K562 (cell line): Measurements from ENCODE around the gene HGD. TPM values are rescaled to one million over a fixed set of nuclear protein-coding genes. Genes with fewer than 3 reads are reported as not detected.
A peak's percentile ranks its signal among the peaks of the same experiment; 100 is the strongest.

ENCODE experiments used
- BCL6 ChIP-seq: fragments of 250-450 bp; sonication (Bioruptor Pico); IDR thresholded peaks from 2 replicates; pipeline ENCODE4 v1.4.0; 2020
- BMI1 ChIP-seq: fragments of 150-350 bp; IDR thresholded peaks from 2 replicates; pipeline ENCODE4 v1.6.1; 2014; ENCODE audit warnings: low read length
- CXXC5 ChIP-seq: fragments of 250-450 bp; sonication (Bioruptor Pico); IDR thresholded peaks from 2 replicates; pipeline ENCODE4 v1.8.0; 2022; ENCODE audit warnings: inconsistent platforms, mild to moderate bottlenecking, moderate library complexity
- ETV6 ChIP-seq, 3 experiments: fragments of 150-350 bp in 1 of 3; sonication (generic) in 1 of 3; formaldehyde crosslinking in 1 of 3; IDR thresholded peaks; 2 replicates each; pipeline versions ENCODE4 v1.6.1 to v1.8.0; 2014 to 2022; ENCODE audit warnings: borderline replicate concordance in 2 of 3, low read depth in 2 of 3, antibody characterized with exemption in 1 of 3, low read length in 1 of 3, mild to moderate bottlenecking in 1 of 3, missing genetic modification reagents in 1 of 3
- NCOA1 ChIP-seq: fragments of 450-650 bp; IDR thresholded peaks from 2 replicates; pipeline ENCODE4 v1.6.1; 2016; ENCODE audit warnings: low read depth
- NEUROD1 ChIP-seq: fragments of 150-350 bp; IDR thresholded peaks from 2 replicates; pipeline ENCODE4 v1.6.1; 2014; ENCODE audit warnings: borderline replicate concordance, low read length, low read depth; ENCODE audit not compliant: partially characterized antibody
- NR2C2 ChIP-seq, 2 experiments: fragments of 200-800 bp in 1 of 2; sonication (Bioruptor generic) in 1 of 2; sonication (generic) in 1 of 2; formaldehyde crosslinking in 1 of 2; IDR thresholded peaks; 2 replicates each; pipeline versions ENCODE4 v1.6.1 to v1.8.0; 2016 to 2022; ENCODE audit warnings: mild to moderate bottlenecking in 1 of 2, missing compliant biosample characterization in 1 of 2, missing genetic modification characterization in 1 of 2, missing genetic modification reagents in 1 of 2
- PHF21A ChIP-seq: fragments of 450-650 bp; IDR thresholded peaks from 2 replicates; pipeline ENCODE4 v1.6.1; 2017; ENCODE audit warnings: low read depth, borderline replicate concordance
- POLR2AphosphoS2 ChIP-seq: IDR thresholded peaks from 2 replicates; pipeline ENCODE4 v1.6.1; 2012; ENCODE audit warnings: low read length, improper control_type of control experiment
- POLR2H ChIP-seq: IDR thresholded peaks from 2 replicates; pipeline ENCODE4 v1.6.1; 2016; ENCODE audit warnings: missing genetic modification characterization, low read depth, mild to moderate bottlenecking, control low read depth, missing compliant biosample characterization, moderate library complexity
- SAP30 ChIP-seq: fragments of 200-600 bp; sonication (generic); IDR thresholded peaks from 2 replicates; pipeline ENCODE4 v1.6.1; 2012; ENCODE audit warnings: borderline replicate concordance, low read depth, mild to moderate bottlenecking, moderate library complexity, low read length, control low read depth, inconsistent platforms; ENCODE audit not compliant: insufficient read depth, poor library complexity, severe bottlenecking
- XRCC5 ChIP-seq: fragments of 200-400 bp; formaldehyde crosslinking; IDR thresholded peaks from 2 replicates; pipeline ENCODE4 v1.6.1; 2017; ENCODE audit warnings: low read depth, mild to moderate bottlenecking, low read length
- ZNF224 ChIP-seq: sonication (generic); formaldehyde crosslinking; IDR thresholded peaks from 2 replicates; pipeline ENCODE4 v1.8.0; 2022; ENCODE audit warnings: mild to moderate bottlenecking, missing genetic modification reagents
- ZNF232 ChIP-seq: sonication (generic); formaldehyde crosslinking; IDR thresholded peaks from 2 replicates; pipeline ENCODE4 v1.8.0; 2022; ENCODE audit warnings: mild to moderate bottlenecking, missing genetic modification reagents
- polyA plus RNA-seq, 8 experiments: library from polyadenylated mRNA; depleted of rRNA in 4 of 8; stranded (reverse) in 5 of 8; unstranded in 3 of 8; fragments of >200 nt; fragmentation: Nextera tagmentation in 2 of 8; fragmentation: Illumina TruSeq in 1 of 8; extraction: Ambion mirVana in 2 of 8; extraction: Trizol in 1 of 8; gene quantifications; 2 replicates each; pipeline versions ENCODE4 v1.2.1 to v1.2.3, GENCODE V29; 2011 to 2014; ENCODE audit warnings: inconsistent platforms in 1 of 8, missing spikeins in 1 of 8
- total RNA-seq, 7 experiments: library from RNA; depleted of rRNA in 6 of 7; stranded (reverse); fragments of >200 nt in 6 of 7; fragmentation: Illumina TruSeq in 2 of 7; extraction: Trizol in 2 of 7; gene quantifications; 2 replicates each; pipeline versions ENCODE4 v1.2.1 to v1.2.3, GENCODE V29; 2011 to 2021; ENCODE audit warnings: low replicate concordance in 1 of 7
- TF ChIP-seq, protein P1 (sequence below): IDR thresholded peaks from 2 replicates; pipeline ENCODE4 v1.6.1; 2016; ENCODE audit warnings: missing genetic modification characterization, missing compliant biosample characterization
- TF ChIP-seq, protein P2 (sequence below), 2 experiments: fragments of 450-650 bp in 1 of 2; sonication (generic) in 1 of 2; formaldehyde crosslinking in 1 of 2; IDR thresholded peaks; 2 replicates each; pipeline versions ENCODE4 v1.7.1 to v1.9.0; 2016 to 2022; ENCODE audit warnings: inconsistent platforms in 1 of 2, mild to moderate bottlenecking in 1 of 2, missing genetic modification reagents in 1 of 2

HGD gene
- total and polyA plus RNA-seq, 9 of the 15 experiments (the other 6 are each of a cell fraction or from before 2014, with no cell fraction given): 0.08 to 0.25 (median 0.17) TPM; not detected in 4

DNA sequence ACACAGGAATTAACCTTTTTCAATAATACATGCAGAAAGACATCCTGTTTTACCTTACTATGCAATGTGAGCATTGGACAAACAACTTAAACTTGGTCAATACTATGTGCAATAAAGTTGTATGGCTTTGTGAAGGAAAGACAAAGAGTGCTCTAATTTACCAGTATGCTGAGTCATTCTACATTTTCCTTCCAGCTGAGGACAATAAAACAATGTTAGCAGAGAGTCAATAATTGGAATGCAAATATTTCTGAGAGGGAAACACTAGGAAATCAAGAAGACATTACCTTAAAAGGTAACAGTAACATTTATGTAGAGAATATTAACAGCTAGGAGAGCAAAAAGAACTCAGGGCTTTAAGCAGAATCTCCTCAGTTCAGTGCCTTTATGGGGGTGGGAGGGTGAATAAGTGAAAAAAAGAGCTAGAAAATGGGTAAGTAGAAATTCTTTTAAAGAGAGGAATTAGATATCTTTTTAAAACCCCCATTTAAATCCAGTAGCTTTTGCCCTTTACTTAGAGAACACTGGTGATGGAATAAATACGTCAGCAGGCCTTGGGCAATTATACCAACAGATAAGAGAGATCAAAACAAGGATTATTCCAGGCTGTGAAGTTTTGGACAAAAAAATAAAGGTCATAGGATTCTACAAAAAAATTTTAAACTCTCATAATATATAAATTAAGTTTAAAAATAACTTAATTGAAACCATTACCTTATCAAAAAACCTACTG lies 11.6 kb upstream of the HGD start (continued):
- TF ChIP-seq NEUROD1 (no peak), BCL6 (no peak), PHF21A (no peak), NR2C2 (CRISPR knock-in tag; IDR thresholded peaks at IDR 0.05) (no peak), NR2C2 (tag; IDR thresholded peaks at IDR 0.05) (no peak), ZNF224 (no peak), NCOA1 (no peak), POLR2AphosphoS2 (no peak), ETV6 (IDR thresholded peaks at IDR 0.05; ENCODE audit: borderline replicate concordance in 1 of 2, low read depth in 2 of 2, low read length in 1 of 2) (no peak), ETV6 (CRISPR knock-in tag; IDR thresholded peaks at IDR 0.05; ENCODE audit: borderline replicate concordance) (no peak), XRCC5 (no peak), CXXC5 (CRISPR knock-in tag) (no peak), ZNF232 (CRISPR knock-in tag) (no peak), POLR2H (tag) (no peak), BMI1 (no peak), SAP30 (no peak)
- TF ChIP-seq, protein P1, sequence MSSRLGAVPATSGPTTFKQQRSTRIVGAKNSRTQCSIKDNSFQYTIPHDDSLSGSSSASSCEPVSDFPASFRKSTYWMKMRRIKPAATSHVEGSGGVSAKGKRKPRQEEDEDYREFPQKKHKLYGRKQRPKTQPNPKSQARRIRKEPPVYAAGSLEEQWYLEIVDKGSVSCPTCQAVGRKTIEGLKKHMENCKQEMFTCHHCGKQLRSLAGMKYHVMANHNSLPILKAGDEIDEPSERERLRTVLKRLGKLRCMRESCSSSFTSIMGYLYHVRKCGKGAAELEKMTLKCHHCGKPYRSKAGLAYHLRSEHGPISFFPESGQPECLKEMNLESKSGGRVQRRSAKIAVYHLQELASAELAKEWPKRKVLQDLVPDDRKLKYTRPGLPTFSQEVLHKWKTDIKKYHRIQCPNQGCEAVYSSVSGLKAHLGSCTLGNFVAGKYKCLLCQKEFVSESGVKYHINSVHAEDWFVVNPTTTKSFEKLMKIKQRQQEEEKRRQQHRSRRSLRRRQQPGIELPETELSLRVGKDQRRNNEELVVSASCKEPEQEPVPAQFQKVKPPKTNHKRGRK (tag): no peak
- TF ChIP-seq, protein P2, sequence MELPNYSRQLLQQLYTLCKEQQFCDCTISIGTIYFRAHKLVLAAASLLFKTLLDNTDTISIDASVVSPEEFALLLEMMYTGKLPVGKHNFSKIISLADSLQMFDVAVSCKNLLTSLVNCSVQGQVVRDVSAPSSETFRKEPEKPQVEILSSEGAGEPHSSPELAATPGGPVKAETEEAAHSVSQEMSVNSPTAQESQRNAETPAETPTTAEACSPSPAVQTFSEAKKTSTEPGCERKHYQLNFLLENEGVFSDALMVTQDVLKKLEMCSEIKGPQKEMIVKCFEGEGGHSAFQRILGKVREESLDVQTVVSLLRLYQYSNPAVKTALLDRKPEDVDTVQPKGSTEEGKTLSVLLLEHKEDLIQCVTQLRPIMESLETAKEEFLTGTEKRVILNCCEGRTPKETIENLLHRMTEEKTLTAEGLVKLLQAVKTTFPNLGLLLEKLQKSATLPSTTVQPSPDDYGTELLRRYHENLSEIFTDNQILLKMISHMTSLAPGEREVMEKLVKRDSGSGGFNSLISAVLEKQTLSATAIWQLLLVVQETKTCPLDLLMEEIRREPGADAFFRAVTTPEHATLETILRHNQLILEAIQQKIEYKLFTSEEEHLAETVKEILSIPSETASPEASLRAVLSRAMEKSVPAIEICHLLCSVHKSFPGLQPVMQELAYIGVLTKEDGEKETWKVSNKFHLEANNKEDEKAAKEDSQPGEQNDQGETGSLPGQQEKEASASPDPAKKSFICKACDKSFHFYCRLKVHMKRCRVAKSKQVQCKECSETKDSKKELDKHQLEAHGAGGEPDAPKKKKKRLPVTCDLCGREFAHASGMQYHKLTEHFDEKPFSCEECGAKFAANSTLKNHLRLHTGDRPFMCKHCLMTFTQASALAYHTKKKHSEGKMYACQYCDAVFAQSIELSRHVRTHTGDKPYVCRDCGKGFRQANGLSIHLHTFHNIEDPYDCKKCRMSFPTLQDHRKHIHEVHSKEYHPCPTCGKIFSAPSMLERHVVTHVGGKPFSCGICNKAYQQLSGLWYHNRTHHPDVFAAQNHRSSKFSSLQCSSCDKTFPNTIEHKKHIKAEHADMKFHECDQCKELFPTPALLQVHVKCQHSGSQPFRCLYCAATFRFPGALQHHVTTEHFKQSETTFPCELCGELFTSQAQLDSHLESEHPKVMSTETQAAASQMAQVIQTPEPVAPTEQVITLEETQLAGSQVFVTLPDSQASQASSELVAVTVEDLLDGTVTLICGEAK (IDR thresholded peaks at IDR 0.05): peak; percentile 86
- TF ChIP-seq, protein P2 (CRISPR knock-in tag; IDR thresholded peaks at IDR 0.05): no peak
